ENCODE results near the gene THPO.

THPO gene

DNA sequence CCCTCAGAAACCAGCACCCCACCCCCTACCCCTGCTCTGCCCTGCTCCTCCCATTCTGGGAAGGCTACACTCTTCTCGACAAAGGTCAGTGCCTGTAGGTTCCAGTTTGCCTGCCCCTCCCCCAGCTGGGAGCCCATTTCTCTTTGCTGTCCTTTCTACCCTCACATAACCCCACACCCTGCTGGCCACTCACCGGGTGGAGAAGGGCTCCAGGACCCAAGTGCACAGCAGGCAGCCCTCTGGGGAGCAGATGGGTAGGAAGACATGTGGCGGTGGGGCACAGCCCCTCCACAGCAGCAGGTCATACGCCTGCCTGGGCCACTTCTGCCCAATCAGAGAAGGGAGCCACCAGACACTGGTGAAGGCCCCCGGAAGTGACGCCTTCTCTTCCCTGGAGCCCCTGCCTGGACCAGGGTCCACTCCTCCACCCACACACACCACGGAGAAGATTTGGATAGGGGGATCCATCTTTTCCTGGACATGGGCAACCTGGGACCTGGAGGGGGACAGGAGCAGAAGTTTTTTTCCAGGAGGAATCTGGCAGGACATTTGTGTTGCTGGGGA lies at the start of gene THPO:
Gene THPO, minus strand, starts transcription at position 326 of the 564 bp plus-strand sequence. CDS start 1,948 bp downstream, outside the sequence.
- DNase-seq (ENCODE audit: low spot score): peak; percentile 74

DNA sequence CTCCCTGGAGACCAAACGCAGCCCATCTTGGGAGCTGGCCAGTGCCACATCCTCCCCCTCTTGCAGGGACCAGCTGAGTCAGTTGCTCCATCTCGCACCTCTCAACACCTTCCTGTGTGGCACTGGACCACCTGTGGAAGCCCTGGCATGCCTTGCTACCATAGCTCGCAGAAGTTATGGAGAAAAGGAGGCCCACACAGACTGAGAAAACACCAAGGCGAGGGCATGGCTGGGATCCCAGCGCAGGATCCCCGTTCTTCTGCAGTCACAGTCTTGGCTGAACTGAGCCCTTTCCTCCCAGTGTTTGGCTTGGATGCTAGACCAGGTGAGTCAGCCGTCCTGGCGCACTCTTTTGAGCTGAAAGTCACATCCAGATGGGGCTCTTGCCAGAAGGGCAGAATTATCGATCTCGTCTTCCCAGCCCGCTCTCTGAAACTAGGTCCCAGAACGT lies 48.7 kb upstream of the THPO start:
- DNase-seq (ENCODE audit: low spot score): no peak

DNA sequence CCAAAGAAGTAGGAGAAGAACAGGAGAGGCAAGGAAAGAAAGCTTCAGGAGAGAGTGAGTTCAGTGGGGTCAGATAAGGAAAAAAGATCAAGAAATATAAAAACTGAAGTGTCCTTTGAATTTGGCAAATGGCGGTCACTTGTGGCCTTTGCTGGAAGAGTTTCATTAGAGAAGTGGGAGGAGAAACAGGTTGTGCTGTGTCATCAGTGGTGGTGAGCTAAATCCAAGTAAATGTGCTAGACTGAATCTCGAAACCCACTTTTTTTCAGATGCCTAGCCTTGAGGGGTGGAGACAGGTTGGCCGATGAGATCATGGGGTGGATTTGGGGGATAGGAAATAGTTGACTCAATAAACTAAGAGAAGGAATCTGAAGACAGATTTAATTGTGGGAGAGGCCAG lies 45.6 kb upstream of the THPO start:
- no peak for DNase-seq (ENCODE audit: low spot score)

DNA sequence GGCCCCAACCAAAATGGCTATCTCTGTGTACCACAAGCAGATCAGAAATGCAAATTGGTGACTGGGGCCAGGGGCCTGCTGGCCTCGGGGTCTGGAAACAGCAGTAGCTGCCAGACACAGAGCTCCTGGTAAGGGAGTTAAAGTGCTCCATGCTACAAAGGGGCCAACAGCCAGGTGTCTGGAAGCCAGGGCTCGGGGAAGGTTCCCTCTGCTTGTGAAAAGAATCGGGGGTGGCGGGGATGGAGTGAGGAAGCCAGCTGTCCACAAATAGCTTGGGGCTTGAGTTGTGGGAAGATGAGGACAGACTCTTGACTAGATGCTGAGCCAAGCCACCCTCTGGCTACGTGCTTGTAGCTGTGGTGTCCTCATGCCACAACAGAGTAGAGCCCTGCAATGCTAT lies 41.2 kb upstream of the THPO start:
- DNase-seq (ENCODE audit: low spot score): no peak

DNA sequence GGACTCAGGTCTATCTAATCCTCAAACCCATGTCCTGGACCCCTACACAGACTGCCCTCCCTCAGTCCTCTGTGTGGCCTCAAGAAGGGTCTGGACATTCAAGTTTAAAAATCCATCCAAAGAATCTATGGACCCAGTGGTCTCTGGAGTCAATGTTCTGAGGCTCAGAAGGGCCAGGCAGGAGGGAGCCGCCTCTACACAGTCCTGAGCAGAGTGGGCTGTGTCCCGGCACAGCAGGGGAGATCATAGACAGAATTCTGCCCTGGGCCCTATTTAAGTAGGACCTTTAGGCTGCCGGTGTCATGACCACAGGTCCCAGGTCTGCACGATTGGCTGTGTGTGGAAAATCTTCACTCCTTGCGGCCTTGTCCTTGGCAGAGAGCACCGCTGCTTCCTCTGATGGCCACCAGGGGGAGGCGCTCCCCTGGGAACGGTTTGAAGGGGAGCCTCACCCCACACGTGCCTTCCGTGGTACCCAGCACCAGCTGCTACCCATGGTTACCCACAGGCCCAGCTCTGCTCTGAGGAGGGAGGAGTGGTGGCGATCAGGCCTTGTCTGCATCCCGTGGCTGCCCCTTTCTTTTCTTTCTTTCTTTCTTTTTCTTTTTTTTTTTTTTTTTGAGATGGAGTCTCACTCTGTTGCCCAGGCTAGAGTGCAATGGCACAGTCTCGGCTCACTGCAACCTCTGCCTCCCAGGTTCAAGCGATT lies 39.8 kb upstream of the THPO start:
- DNase-seq (ENCODE audit: low spot score): peak; percentile 44

DNA sequence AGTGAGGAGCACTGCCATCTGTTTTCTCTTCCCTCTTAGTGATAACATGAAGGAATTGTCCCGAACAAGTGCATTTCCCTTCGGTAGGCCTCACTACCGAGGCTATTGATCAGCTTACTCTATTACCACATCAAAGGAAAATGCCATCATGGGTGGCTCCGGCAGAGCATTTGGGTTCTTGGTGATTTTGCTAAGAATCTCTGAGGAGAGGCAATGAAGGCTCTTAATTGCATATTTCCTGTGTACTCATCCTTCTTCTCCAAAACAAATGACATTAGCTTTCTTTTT lies 37.1 kb upstream of the THPO start:
- no peak for DNase-seq (ENCODE audit: low spot score)

DNA sequence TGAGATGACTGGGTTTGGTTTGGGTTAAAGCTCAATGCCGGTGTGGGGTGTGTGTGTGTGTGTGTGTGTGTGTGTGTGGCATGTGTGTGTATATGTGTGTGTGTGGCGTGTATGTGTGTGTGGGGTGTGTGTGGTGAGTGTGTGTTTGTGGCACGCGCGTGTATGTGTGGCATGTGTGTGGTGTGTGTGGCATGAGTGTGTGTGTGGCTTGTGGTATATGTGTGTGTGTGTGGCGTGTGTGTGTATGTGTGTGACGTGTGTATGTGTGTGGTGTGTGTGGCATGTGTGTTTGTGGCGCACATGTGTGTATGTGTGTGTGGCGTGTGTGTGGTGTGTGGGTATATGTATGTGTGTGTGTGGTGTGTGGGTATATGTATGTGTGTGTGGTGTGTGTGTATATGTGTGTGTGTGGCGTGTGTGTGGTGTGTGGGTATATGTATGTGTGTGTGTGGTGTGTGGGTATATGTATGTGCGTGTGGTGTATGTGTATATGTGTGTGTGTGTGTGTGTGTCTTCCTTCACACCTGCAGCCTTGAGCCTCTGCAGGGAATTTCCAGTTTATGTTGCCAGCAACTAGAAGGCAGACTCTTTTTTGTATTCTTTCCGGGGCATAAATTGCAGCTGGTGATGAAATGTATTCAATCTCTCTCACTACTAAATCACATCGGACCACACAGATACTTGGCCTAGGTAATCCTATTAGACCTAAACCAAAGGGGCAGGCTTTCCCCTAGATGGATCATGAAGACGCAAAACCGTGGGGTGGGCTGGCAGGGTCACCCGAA lies 36.6 kb upstream of the THPO start:
- DNase-seq (ENCODE audit: low spot score): no peak

DNA sequence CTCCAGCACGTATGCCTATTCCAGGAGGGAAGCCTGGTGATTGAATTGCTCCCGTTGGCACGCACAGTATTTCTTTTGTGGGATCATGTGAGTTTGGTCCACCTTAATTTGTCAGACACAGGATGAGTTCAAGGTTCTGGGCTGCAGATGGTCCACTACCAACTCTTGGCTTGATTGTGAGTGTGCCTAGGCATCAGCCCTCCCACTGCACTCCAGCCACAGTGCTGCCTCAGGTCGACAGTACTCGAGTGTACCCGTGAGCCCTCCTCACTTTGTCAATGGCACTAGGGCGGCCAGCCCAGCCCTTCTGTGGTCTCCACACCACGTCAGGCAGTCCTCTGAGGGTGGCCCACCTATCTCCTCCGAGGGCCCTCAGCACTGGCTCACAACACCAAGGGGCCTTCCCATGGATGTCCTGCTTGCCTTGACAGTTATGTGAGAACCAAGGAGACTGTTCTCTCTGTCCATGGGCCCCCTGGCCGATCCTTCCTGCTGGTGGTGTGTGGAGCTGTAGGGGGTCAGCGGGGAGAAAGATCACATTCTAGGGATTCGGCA lies 32.0 kb upstream of the THPO start:
- no peak for DNase-seq (ENCODE audit: low spot score)

DNA sequence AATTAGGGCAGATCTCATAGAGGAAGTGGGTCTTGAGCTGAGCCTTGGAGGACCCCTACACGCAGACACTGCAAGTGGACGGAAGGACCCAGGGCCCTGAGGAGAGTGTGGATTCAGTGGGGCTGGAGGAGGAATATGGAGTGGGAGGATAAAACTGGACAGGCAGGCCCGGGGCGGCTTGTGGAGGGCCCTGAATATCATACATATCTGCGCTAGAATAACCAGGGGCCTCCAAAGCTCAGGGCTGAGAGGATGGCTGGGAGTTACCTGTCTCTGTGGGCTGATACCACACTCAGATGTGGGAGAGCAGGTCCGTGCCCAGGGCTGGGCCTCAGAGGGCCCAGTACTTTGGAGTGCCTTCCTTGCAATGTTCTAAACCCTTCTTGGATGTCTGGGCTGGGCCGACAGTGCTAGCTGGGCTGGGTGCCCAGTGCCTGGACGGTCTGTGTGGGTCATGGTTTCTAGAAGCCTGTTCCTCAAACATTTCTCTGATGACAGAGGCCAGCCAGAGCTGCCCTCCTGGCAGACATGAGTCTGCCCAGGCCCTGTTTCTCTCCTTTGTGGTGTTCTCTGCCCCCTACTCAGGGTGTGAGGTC lies 31.4 kb upstream of the THPO start:
- DNase-seq (ENCODE audit: low spot score): no peak

DNA sequence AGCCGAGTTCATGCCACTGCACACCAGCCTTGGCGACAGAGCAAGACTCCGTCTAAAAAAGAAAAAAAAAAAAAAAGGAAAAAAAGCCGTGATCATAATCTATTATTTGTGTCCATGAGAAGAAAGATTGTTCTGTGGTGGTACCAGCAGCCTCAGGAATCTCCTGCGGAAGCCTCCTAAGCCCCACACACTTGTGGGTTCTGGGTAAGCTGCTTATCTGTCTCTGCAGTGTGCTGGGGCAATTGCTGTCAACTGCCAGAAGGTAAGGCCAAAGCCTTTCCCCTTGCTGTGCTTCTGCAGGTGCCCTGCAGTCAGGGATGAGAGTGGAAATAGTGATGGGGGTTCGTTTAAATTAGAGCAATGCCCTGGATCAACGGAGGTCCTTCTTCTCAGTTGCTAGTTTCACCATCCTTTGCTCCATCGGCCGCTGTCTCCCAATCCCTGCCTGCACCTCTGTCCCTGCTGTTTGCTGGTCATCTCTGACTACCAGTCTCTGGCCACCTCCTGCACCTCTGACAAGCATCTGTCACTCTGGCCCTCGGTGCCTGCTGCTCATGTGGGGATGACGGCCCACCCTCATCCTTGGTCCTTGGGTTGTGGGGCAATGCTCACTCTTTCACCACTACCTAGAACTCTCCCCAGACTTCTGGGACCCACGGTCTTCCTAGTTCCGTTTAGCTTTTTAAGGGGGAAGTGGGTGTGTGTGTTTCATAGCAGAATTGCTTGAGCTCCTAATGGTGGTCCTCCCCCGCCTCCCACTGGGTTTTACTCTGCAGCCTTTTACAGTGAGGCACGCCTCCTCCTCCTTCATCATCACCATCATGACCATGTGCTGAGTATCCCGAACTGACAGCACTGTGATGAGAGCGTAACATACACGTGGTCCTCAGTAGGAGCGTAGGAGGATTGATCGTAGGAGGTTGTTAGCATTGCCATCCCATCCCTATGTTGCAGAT lies 27.3 kb upstream of the THPO start:
- no peak for DNase-seq (ENCODE audit: low spot score)

DNA sequence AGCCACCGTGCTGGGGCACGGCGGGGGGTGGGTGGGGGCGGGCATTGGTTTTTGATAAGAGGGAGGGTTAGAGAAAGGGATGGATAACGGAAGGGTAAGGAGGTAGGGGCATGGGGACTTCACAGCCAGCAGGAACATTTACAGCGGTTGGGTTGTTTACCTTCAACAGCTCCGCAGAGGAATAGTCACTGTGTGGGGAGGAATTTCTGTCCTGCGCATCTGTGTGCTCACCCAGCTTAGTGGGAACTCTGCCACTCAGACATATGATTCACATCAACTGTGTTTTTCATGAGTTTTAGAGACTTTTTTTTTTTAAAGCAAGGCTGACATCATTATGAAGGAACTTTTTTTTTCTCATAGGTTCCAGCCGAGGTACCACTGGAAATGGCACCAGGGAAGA lies 21.4 kb upstream of the THPO start:
- no peak for DNase-seq (ENCODE audit: low spot score)

DNA sequence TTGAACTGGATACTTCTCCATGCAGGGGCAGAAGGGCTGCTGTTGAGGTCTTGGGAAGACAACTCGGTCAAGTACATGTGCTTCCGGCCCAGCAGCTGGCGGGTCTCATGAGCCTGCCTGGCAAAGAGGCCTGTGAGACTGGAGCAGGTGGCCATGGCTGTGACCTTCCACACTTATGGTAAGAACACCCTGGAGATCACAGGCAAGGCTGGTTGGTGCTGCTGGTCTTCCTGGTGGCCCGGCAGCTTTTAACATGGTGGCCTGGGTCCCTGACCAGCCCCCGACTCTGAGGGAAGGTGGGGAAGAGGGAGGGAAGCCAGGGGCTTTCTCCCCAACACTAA lies 17.3 kb upstream of the THPO start:
- DNase-seq (ENCODE audit: low spot score): no peak

DNA sequence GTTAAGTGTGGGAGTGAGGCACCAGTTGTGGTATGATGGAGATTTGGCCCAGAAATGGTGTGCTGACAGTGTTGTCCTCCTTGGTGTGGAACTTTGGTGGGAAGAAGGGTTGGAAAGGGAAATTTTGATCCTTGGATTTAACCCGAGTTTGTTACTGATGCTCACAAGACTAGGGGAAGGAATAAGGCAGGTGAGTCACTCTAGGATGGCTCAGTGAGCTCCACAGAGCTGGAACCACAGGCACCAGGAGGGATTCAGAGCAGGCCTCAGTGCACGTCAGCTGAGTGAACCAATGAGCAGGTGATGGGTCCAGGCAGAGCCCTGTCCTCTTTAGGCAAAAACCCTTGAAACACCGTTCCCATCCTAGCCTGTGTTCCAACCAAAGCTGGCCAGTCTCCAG lies 13.3 kb upstream of the THPO start:
- no peak for DNase-seq (ENCODE audit: low spot score)

DNA sequence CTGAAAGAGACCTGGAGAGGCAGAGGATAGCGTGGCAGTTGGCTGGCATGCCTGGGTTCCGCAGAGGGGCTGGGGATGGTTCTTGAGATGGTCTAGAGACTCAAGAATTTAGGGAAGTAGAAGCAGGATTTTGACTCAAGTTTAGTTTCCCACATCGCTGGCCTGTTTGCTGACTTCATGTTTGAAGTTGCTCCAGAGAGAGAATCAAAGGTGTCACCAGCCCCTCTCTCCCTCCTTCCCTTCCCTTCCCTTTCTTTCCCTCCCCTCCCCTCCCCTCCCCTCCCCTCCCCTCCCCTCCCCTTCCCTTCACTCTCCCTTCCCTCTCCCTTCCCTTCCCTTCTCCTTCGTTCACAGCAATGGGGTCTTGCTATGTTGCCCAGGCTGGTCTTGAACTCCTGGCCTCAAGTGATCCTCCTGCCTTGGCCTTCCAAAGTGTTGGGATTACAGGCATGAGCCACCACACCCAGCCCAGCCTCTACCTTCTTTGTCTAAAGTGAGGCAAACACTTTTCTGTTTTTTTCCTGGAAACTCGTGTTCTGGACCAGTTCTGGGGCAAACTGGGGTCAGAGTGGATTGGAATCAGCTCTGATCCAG lies 12.0 kb upstream of the THPO start:
- no peak for DNase-seq (ENCODE audit: low spot score)

DNA sequence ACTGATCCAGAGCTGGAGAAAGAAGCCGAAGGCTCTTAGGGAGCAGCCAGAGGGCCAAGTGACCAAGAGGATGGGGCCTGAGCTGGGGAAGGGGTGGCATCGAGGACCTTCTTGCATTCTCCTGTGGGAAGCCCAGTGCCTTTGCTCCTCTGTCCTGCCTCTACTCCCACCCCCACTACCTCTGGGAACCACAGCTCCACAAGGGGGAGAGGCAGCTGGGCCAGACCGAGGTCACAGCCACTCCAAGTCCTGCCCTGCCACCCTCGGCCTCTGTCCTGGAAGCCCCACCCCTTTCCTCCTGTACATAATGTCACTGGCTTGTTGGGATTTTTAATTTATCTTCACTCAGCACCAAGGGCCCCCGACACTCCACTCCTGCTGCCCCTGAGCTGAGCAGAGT lies 11.4 kb upstream of the THPO start:
- no peak for DNase-seq (ENCODE audit: low spot score)

DNA sequence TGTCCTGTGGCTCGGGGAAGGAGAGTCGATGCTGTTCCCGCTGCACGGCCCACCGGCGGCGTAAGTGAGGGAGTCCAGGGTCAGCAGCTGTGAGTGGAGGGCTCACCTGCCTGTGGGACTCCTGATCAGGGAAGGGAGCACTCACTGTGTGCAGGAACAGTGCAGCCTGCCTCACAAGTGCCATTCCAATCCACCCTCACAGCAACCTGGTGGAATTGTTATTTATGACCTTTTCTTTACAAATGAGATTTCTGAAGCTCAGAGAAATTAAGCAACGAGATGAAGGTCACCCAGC lies 10.9 kb upstream of the THPO start:
- DNase-seq (ENCODE audit: low spot score): no peak

DNA sequence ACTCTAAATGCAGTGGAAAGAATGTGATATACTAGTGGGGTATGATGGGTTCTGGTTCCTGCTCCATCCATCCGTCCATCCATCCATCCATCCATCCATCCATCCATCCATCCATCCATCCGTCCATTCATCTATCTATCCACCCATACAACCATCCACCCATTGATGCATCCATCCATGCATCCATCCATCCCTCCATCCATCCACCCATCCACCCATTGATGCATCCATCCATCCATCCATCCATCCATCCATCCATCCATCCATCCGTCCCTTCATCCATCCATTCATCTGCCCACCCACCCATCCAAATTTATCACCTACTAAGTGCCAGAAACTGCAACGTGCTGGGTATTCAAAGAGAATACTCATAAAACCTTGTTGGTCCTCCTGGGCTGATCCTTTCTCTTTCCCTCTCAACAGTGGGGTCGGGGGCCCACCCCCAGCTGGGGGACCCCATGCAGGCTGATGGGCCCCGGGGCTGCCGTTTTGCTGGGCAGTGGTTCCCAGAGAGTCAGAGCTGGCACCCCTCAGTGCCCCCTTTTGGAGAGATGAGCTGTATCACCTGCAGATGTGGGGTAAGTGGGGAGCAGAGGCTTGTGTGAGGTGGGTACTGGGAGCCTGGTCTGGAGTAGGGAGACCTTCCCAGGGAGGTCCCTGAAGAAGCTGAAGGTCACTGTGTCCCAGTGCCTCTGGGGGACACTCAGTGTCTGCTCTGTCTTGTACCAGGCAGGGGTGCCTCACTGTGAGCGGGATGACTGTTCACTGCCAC lies 10.3 kb upstream of the THPO start:
- DNase-seq (ENCODE audit: low spot score): no peak

DNA sequence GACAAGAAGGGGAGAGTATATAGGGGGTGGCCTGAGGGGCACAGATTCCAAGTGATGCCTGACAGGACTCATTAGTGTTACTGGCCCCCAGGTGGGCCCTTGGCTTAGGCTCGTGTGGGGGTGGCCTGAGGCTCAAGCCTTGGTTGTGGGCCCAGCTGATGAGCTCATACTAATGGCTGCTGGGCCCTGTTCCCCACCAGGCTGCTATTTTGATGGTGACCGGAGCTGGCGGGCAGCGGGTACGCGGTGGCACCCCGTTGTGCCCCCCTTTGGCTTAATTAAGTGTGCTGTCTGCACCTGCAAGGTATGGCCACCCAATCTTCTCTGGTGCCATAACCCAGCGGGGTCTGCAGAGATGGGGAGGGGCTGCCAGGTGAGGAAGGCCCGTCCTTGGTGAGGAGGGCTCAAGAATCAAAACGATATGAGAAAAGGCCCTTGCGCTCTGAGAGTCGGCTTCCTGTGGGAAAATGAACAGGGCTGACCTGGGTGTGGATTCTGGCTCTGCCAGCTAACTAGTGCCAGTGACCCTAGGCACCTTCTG lies 9.2 kb upstream of the THPO start:
- DNase-seq (ENCODE audit: low spot score): no peak

DNA sequence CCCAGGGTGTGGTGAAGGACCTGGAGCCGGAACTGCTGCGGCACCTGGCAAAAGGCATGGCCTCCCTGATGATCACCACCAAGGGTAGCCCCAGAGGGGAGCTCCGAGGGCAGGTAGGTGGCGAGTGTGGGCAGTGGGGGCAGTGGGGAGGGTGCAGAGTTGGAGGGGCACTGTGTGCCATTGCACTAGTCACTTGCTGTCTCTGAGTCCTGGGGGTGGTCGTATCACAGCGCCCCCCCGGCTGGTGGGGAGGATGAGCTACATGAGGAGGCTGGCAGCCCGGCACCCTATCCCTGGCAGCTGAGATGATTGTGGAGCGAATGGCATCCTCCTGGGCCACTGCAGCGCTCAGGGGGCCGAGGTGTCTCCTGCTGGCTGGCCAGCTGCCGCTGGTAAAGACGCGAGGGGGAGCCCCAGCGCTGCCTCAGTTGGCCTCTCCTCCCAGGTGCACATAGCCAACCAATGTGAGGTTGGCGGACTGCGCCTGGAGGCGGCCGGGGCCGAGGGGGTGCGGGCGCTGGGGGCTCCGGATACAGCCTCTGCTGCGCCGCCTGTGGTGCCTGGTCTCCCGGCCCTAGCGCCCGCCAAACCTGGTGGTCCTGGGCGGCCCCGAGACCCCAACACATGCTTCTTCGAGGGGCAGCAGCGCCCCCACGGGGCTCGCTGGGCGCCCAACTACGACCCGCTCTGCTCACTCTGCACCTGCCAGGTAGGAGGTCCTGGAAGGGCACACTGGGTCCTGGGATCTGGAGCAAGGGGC lies 8.2 kb upstream of the THPO start:
- no peak for DNase-seq (ENCODE audit: low spot score)

Data from HuH-7.5 (cell line).